Airway epithelial cell (primary cell): ENCODE measurements around the gene KCNRG. TPM values are rescaled to one million over a fixed set of nuclear protein-coding genes. Genes with fewer than 3 reads are reported as not detected.

Experiments
- total RNA-seq: library from RNA; depleted of rRNA; stranded (reverse); fragments of >200 nt; gene quantifications from 2 replicates; pipeline ENCODE4 v1.2.3, GENCODE V29; 2015

Gene KCNRG, protein sequence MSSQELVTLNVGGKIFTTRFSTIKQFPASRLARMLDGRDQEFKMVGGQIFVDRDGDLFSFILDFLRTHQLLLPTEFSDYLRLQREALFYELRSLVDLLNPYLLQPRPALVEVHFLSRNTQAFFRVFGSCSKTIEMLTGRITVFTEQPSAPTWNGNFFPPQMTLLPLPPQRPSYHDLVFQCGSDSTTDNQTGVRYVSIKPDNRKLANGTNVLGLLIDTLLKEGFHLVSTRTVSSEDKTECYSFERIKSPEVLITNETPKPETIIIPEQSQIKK
- 0.28 and 0.51 TPM in 2 replicates for total RNA-seq

GRCh38 chr13:50015258-50015657, at the start of gene KCNRG:
KCNRG (plus strand) TSS chr13:50015444; CDS start chr13:50015494, 50 bp downstream.

DNA sequence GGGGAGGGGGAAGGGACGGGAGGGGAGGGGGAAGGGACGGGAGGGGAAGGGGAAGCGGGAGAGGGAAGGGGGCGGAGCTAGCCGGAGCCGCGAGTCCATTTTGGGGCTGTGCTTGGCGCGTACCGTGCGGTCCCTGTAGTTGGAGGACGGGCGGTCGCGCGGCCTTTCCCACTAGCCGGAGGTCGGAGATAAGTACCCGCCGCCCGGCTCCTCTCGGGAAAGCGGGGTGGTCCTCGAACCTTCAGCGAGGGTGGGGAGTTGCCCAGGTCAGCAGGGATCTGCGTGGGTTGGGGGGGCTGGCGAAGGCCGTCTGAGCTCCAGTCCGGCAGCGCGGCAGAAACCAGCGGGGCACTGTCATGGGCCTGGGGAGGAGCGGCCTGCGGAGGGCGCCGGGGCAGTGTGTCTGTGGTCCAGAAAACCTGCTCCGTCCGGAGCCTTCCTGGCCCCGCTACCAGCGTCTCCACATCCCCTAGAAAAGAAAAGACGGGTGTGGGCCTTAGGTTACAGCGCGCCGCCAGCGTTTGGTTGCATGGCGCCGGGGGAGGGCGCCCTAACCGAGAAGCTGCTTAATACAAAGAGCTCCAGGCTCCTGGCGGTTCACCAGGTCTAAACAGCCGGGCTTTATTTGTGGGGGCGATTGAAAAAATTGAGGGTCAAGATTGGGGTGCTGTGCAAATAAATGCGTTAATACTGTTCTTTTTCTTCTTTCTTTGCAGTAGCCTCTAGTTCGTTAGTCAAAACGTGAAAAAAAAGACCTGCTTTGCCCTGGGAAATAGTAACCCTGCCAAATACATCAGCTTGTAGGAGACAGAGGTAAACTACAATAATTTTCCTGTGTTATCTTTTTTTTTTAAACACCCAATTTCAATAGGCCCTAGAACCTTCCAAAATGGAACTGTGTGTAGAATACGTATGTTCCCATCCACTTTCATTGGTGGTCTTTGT, 18.0 kb upstream of the KCNRG start, which contains the start of gene TRIM13:
TRIM13 (plus strand) TSS at position 92 of the 945 bp plus-strand sequence. CDS start 14,899 bp downstream, outside the sequence.

Other genes starting within 250 kb of the KCNRG start
- 18.6 and 28.4 TPM in 2 replicates for gene KPNA3, start 222.8 kb upstream of the KCNRG start, total RNA-seq
- gene SPRYD7, start 79.1 kb upstream of the KCNRG start, total RNA-seq: 10.9 TPM in 2 replicates
- gene TRIM13, start 18.4 kb upstream of the KCNRG start, total RNA-seq: 17.8 and 23.6 TPM in 2 replicates